ENCODE measurements around the gene CEP112.

- no peak for TF ChIP-seq SUZ12 (IDR thresholded peaks at IDR 0.05)
- no peak for TF ChIP-seq FOXM1 (IDR thresholded peaks at IDR 0.05; ENCODE audit: borderline replicate concordance)
- no peak for TF ChIP-seq L3MBTL2 (conservative IDR thresholded peaks at IDR 0.05)
- TF ChIP-seq FOXA1 (IDR thresholded peaks at IDR 0.05): no peak
- no peak for TF ChIP-seq TARDBP (IDR thresholded peaks at IDR 0.05)
- no peak for TF ChIP-seq BHLHE40 (IDR thresholded peaks at IDR 0.05; ENCODE audit: borderline replicate concordance)
- no peak for TF ChIP-seq ARNT (IDR thresholded peaks at IDR 0.05)
- TF ChIP-seq SP1 (IDR thresholded peaks at IDR 0.05): no peak
- TF ChIP-seq ELF4 (IDR thresholded peaks at IDR 0.05): no peak
- TF ChIP-seq HDGF (IDR thresholded peaks at IDR 0.05; ENCODE audit: borderline replicate concordance): no peak
- TF ChIP-seq NFRKB (IDR thresholded peaks at IDR 0.05): no peak
- no peak for TF ChIP-seq PKNOX1 (IDR thresholded peaks at IDR 0.05)
- TF ChIP-seq ZNF384 (IDR thresholded peaks at IDR 0.05): no peak
- no peak for TF ChIP-seq CTBP1 (IDR thresholded peaks at IDR 0.05; ENCODE audit: borderline replicate concordance)
These were observed 390.4 kb downstream of the CEP112 start for GRCh38 chr17:65801513-65801912.

Data from HEK293T (cell line).